GM06990 (cell line): ENCODE measurements around the gene IFI35.
"Not testable (repeated sequence)": the region's sequence is repeated elsewhere in the genome, so short reads cannot be mapped to it uniquely, and the experiment has no call there.

Source experiments
- DNase-seq: peaks from one replicate; pipeline ENCODE4 v3.0.0-alpha.2; 2011; ENCODE audit not compliant: insufficient read length; ENCODE audit errors: extremely low read depth
- H3K27me3 ChIP-seq: replicated peaks from 2 replicates; pipeline ENCODE4 v1.6.0; 2011; ENCODE audit warnings: low read length; ENCODE audit not compliant: control insufficient read depth, insufficient read depth
- H3K36me3 ChIP-seq: 2 replicates; pipeline ENCODE4 v1.5.1; 2011; ENCODE audit warnings: low read length; ENCODE audit not compliant: control insufficient read depth, insufficient read depth
- H3K4me3 ChIP-seq: replicated peaks from 2 replicates; pipeline ENCODE4 v1.5.1; 2011; ENCODE audit warnings: low read depth, mild to moderate bottlenecking, control low read depth, low read length
- TF ChIP-seq, protein P1 (sequence below): IDR thresholded peaks from 2 replicates; pipeline ENCODE4 v1.5.1; 2011; ENCODE audit warnings: low read length, control low read depth, mild to moderate bottlenecking, inconsistent platforms; ENCODE audit not compliant: insufficient read depth, poor library complexity, severe bottlenecking

Gene IFI35

DNA sequence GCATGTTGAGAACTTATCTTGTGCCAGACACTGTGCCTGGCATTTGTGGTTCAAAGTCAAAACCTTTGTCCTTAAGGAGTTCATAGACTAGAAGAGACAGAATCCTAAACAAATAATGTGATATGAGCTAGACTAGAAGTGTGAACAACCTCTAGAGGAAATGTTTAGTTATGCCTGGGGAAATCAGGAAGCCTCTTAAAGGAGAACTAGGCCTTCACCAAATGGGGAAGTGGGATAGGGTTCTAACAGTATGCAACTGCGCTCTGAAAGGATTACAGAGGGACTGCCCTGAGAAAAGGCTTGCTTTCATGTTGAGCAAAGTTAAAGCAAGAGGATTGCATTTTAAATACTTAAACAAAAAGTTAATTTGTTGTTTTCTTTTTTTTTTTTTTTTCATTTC, 21.4 kb upstream of the IFI35 start:
- DNase-seq = peak; percentile 25
- TF ChIP-seq, protein P1, sequence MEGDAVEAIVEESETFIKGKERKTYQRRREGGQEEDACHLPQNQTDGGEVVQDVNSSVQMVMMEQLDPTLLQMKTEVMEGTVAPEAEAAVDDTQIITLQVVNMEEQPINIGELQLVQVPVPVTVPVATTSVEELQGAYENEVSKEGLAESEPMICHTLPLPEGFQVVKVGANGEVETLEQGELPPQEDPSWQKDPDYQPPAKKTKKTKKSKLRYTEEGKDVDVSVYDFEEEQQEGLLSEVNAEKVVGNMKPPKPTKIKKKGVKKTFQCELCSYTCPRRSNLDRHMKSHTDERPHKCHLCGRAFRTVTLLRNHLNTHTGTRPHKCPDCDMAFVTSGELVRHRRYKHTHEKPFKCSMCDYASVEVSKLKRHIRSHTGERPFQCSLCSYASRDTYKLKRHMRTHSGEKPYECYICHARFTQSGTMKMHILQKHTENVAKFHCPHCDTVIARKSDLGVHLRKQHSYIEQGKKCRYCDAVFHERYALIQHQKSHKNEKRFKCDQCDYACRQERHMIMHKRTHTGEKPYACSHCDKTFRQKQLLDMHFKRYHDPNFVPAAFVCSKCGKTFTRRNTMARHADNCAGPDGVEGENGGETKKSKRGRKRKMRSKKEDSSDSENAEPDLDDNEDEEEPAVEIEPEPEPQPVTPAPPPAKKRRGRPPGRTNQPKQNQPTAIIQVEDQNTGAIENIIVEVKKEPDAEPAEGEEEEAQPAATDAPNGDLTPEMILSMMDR = no peak
- H3K27me3 ChIP-seq = no peaks in the 10 kb centered on the region
- peak overlapping the region; percentile 15; the same call in 1 of the 2 replicates for H3K4me3 ChIP-seq
- peaks cover 11% of the 10 kb centered on the region for H3K36me3 ChIP-seq

DNA sequence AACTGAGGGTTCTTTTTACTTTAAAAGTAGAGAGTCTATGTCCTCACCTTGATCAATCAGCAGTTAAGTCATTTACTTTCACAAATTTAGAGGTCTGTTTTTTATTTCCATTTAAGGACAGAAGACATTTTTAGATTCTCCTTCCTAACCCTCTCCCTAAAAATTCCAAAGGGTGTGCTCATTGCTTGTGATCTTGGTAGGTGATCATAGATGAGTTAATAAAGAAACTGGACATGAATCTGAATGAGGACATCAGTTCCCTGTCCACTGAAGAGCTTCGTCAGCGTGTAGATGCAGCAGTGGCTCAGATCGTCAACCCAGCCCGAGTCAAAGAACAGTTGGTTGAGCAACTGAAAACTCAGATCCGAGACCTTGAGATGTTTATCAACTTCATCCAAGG, 17.4 kb upstream of the IFI35 start:
- H3K4me3 ChIP-seq = no peak overlapping the region
- peaks cover 25% of the 10 kb centered on the region for H3K36me3 ChIP-seq
- no peak for DNase-seq
- no peaks in the 10 kb centered on the region for H3K27me3 ChIP-seq
- TF ChIP-seq, protein P1 = no peak

DNA sequence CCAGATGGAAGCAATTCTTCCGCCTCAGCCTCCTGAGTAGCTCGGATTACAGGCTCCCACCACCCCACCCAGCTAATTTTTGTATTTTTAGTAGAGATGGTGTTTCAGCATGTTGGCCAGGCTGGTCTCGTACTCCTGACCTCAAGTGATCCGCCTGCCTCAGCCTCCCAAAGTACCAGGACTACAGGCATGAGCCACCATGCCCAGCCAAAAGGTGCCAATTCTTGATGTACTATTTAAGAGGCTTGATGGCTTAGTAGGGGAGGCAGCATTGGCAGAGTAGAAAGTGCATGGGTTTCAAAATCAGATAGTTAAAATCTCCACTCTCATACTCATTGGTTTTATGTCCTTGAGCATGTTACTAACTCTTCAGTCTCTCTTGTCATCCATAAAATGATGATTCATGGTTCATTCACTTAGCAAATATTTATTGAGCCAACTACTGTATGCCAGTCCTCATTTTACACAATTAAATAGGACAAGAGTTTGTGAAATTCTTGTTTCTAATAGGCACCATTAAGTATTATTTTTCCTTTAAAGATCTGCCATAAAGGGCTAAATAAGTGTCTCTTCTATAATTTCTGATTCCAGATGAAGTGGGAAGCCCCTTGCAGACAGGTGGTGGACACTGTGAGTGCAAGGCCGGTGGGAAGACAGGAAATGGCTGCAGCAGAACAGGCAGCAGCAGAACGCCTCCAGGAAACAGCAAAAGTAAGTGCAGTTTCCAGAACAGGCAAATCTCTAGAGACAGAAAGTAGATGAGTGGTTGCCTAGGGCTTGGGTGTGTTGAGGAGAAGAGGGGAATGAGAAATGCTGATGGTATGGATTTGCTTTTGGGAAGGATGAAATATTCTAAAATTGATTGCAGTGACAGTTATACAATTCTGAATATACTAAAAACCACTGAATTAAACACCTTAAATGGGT, 16.6 kb upstream of the IFI35 start:
- DNase-seq = no peak
- TF ChIP-seq, protein P1 = no peak
- H3K36me3 ChIP-seq = peaks cover 25% of the 10 kb centered on the region
- H3K4me3 ChIP-seq = no peak overlapping the region
- no peaks in the 10 kb centered on the region for H3K27me3 ChIP-seq

DNA sequence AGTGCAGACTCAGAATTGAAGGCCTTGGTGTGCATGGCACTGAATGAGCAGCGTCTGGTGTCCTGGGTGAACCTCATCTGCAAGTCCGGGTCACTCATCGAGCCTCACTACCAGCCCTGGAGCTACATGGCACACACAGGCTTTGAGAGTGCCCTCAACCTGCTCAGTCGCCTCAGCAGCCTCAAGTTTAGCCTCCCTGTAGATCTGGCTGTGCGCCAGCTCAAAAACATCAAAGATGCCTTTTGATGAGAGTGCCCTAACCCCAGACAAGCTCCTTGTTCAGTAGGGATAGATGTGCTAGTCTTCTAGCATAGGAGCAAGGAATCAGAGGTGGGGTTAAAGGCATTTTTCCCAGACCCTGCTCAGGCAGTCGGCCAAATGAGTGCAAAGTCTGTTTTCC, 15.1 kb upstream of the IFI35 start:
- Histone ChIP-seq H3K36me3 (peaks cover 25% of the 10 kb centered on the region), H3K4me3 (no peak overlapping the region), H3K27me3 (no peaks in the 10 kb centered on the region)
- DNase-seq = no peak
- TF ChIP-seq, protein P1 = no peak

DNA sequence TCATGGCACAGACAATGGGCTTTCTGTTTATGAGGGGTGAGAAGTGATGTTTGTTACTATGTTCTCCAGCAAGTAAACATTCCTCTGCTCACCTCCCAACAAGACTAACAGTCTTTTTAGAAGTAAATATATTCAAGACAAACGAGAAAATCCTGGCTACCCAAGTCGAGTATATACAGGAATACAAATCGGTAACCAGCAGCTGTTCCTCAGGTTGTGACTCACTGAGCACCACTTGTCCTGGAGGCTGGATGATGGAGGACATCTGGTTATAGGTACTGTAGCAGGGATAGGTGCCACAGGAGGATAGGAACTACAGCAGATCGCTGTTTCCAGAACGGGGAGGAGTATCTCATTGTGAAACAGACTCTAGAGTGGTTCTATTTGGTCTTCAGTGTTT, 13.7 kb upstream of the IFI35 start:
- Histone ChIP-seq H3K27me3 (no peaks in the 10 kb centered on the region), H3K36me3 (peaks cover 21% of the 10 kb centered on the region), H3K4me3 (no peak overlapping the region)
- TF ChIP-seq, protein P1 = no peak
- DNase-seq = no peak

DNA sequence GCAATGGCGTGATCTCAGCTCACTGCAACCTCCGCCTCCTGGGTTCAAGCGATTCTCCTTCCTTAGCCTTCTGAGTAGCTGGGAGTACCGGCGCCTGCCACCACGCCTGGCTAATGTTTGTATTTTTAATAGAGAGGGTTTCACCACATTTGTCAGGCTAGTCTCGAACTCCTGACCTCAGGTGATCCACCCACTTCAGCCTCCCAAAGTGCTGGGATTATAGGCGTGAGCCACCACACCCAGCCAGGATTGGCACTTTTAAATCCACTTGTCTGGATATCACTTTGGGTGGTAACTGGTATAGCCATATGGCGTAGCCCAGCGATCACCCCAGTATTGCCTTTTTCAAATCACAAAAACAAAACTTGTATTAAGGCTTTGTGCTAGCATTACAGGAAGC, 12.7 kb upstream of the IFI35 start:
- not testable (repeated sequence) for H3K4me3 ChIP-seq, DNase-seq, H3K27me3 ChIP-seq
- peaks cover 20% of the 10 kb centered on the region for H3K36me3 ChIP-seq
